Stimulated activated CD4-positive, alpha-beta T cell treated with anti-CD3 and anti-CD28 coated beads, Interleukin-4, amount 100 ng/mL, for 1 hour (primary cell): ENCODE measurements around the gene MAU2.
"Not testable (repeated sequence)": the region's sequence is repeated elsewhere in the genome, so short reads cannot be mapped to it uniquely, and the experiment has no call there.

ENCODE experiments used
- DNase-seq: peaks from one replicate; pipeline ENCODE4 v3.0.0-alpha.2; 2020

Gene MAU2

DNA sequence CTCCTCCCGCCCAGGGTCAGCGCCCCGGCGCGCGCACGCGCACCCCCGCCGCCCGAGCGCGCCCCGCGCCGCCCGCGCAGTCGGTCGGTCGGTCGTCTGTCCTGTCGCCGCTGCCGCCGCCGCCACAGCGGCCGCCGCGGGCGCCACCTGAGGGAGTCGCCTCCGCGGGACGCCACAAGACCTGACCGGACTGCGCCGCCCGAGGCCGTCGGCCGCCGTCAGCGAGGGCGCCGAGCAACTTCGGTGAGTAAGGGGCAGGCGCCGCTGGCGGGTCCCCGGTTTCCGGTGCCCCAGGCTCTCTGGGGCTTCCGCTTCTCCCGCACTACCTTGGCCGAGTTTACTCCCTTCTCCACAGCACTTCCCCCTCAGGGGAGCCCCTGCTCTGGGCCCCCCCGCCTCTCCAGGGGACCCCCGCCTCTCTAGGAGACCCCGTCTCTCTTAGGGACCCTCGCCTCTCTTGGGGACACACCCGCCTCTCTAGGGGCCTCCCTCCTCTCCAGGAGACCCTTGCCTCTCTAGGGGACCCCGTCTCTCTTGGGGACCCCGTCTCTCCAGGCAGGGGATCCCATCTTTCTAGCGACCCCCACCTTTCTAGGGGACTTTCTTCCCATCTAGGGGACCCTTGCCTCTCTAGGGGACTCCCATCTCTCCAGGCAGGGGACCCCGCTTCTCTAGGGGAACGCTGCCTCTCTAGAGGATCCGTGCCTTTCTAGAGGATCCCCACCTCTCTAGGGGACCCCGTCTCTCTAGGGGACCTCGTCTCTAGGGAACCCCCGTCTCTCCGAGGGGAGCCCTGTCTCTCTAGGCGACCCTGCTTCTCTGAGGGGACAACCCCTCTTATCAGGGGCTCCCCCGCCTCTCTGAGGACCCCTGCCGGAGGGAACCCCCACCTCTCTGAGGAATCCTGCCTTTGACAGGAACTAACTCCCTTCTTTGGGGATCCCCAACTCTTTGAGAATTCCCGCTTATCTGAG is 65.6 kb downstream of the MAU2 start:
- DNase-seq, result peak; percentile 53

DNA sequence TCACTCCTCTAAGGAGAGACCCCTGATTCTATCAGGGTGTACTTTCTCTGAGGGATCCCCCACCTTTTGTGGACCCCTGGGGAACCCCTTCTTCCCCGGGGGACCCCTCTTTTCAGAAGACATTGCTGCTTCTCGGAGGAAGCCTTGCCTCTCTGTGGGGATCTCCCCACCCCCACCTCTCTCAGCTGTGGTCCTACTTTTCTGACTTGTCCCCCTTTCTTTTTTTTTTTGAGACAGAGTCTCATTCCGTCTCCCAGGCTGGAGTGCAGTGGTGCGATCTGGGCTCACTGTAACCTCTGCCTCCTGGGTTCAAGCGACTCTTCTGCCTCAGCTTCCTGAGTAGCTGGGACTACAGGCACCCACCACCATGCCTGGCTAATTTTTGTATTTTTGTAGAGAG is 66.5 kb downstream of the MAU2 start:
- no peak for DNase-seq

DNA sequence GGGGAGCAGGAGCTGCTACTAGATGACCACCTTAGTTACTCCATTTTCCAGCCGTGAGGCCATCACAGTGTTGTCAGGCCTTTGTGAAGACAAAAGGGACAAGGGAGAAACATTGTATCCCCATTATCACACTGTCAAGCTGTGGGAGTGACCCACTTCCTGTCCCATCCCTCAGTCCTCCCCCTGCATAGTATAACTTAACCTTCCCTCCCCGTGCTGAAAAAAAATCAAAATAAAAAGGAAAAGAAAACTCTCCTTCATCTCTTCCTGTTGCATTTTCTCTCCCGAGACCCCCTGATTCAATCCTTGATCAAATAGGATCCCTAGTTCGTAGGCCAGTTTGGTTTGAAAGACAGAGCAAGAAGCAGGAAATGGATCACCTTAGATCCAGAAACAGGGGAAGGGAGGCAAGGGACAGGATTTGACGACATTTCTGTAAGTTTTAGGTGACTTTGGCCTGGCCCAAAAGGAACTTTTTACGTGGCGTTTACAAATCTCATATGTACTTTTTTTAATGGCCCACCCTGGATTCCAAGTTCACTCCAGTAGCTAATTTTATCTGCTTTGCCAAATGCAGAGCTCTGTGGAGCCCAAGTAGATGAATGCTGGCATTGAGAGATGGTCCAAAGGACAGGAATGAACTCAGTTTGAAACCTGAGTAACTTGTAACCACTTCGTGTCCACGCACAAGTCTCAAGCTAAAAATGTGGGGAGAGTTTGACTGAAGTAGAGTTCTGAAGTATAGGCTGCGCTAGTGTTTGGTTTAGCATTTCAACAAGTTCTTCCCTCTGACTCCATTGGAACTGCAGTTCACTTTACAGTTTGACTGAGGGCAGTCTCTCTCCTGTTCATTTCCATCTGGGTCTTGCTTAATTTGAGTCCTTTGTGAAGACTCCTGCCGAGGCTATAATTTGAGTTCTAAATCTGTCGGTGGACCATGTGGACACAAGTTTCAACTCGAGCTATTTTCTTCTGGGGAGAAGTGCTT is 68.2 kb downstream of the MAU2 start:
- DNase-seq, result no peak

DNA sequence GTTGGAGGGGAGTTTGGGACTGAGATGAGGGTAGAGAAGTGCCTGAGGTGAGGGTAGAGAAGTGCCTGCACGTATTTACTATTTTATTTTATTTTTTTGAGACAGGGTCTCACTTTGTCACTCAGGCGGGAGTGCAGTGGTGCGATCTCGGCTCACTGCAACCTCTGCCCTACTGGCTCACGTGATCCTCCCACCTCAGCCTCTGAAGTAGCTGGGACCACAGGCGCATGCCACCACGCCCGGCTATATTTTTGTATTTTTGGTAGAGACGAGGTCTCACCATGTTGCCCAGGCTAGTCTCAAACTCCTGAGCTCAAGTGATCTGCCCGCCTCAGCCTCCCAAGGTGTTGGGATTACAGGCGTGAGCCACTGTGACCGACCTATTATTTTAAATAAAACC is 69.1 kb downstream of the MAU2 start:
- DNase-seq, result not testable (repeated sequence)

DNA sequence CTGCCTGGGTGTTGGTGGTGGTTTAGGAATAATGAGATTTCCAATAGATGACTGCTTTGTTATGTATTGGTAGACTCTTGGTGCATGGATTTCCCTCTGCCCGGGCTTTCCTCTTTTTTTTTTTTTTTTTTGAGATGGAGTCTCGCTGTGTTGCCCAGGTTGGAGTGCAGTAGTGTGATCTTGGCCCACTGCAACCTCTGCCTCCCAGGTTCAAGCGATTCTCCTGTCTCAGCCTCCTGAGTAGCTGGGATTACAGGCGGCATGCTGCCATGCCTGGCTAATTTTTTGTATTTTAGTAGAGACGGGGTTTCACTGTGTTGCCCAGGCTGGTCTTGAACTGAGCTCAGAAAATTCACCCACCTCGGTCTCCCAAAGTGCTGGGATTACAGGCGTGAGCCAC is 73.7 kb downstream of the MAU2 start:
- DNase-seq, result not testable (repeated sequence)

DNA sequence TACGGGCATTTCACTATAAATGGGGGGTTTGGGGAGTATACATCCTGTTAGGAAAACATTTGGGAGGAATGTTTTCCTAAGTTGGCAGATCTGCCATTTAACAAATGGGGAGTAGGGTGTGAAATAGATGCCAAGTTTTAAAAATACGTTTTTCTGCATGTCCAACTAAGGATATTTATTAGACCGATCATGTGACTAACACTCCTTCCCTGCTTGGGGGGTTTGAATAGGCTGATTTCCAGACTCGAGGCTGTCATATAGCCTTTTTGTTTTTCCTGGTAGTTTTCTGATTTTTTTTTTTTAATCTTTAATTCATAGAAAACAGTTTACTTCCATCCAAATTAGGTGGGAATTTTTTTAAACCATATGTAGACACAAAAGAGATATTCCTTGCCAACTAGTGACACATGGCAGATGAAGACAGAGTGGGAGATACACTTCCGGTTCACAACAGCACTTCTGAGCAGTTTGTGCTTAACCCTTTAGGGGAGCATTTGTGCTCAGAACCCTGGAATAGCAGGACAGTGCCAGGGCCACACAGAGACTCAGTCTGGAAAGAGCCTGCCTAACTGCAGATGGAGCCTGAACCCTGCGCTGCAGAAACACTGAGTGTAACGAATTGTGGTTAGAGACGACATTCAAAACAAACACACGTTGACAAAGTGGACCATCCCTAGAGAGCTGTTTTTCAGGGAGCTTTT is 79.3 kb downstream of the MAU2 start:
- no peak for DNase-seq

DNA sequence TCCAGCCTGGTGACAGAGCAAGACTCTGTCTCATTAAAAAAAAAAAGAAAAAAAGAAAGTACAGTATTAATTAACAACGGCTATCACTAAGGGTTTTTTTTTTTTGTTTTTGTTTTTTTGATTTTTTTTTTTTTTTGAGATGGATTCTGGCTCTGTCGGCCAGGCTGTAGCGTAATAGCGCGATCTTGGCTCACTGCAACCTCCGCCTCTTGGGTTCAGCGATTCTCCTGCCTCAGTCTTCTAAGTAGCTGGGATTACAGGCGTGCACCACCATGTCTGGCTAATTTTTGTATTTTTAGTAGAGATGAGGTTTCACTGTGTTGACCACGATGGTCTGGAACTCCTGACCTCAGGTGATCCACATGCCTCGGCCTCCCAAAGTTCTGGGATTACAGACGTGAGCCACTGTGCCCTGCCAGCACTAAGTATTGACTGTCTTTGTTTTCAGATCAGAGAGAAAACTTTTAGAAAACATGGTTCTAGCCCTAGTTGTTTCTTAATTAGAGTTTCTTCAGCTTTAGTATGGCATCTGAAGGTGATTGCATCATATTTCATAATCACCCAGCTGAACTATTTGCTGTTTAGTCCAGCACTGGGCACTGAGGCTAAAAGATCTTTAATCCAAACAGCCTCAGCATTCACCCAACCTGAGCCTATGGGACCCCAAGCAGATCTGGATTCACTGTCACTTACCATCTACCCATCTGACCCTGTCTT is 82.2 kb downstream of the MAU2 start:
- no peak for DNase-seq

DNA sequence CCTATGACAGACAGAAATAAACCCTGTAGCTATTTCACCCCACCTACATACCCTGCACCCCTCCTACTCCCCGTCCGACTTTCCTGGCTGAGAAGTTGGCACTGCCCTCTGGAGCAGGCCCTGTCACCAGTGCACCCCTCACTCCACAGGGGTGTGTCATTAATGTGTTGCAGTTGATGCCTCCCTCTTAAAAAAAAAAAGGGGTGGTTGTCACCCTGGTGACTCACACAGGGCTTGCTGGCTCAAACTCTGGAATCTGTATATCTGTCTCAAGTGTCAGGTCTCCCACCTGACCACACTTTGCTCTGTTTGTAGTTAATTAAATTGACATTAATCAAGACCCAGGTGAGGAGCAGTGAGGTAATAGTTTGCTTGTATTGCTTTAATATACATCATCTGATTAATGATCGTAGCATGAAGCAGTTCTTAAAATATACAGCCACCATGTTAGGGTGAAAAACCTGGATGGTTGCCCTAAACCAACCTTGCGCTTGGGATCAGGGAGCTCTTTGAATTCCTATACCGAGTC is 82.8 kb downstream of the MAU2 start:
- no peak for DNase-seq

DNA sequence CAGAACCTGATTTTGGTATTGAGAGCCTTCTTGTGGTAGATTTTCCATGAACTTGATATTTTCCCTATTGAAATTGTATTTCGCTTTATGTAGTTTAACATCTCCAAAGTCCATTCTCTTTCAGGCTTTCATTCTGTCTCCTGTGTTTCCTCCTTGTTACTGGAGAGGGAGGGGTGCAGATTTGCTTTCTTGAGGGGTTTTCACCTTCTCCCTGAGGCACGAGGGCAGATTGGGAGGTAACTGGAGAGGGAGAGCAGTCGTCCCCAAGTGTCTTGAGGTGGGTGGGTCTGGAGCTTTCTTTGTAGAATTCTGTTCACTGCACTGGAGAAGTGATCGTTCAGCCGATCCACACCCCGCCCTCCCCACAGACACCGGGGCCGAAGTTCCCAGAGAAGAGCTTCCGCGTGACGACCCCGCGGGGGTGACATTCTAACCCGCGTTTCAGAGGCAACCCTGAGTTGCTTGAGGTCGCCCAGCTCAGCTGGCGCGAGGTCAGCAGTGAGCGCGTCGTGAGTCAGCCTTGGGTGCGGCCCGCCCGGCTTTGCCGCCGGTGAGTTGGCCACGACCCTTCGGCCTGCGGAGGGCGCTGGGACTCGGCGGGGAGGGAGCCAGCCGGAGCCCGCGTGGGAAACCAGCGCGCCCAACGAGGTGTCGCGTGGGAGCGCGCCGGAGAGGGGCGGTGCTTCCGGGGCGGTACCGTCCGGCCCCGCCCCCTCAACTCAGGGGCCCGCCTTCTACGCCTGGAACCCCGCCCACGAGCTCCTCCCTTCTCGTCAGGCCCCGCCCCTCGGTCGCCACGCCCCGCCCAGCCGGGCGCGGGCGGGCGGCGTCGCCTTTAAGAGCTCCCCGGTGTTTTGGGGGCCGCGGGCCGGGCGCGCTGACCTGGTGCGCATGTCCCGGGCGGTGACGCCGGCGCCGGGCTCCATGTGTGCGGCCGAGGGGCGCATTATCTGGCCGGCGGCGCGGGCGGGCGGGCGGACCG is 84.5 kb downstream of the MAU2 start, which contains the start of gene GATAD2A:
Gene GATAD2A, plus strand, starts transcription at position 797 of the 982 bp plus-strand sequence. CDS start 59,671 bp downstream, outside the sequence.
- peak; percentile 90 for DNase-seq

DNA sequence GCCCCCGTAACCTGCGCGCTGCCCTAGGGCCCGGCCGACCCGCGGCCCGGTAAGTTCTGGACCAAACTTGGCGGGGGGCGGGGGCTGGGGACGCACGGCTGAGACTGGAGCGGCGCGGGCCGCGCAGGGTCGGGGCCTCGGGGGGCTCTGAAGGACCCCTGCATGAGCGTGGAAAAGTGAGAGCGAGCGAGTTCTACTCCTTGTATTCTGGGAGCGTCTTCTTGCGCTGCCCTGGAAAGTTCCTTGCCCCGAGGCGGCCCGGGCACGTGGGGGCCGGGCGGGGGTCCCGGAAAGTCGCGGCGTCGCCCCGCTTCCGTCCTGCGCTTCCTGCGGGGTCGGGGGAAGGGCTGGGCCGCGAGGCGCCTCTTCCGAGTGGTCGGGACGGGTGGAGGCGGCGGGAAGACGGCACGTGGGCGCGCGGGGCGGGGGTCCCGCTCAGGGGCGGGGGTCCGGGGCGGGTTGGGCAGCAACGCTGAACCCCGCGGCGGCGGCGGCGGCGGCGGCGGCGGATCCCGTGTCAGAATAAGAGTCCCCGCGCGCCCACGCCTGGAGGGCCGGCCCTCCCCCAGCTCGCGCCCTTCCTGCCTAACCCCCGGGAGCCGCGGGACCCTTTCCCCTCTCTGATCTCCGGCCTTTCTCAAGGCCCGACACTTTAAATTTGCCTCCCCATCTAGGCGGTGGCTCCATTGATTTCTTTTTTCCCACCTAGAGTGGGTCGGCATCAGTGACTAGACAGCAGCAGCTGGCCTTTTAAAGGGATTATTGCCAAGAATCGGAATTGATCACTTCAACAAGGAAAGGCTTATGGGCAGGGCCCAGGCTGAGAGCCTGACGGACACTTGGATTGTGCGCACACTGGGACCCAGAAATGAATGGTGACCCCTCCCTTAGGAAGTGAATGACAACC is 85.6 kb downstream of the MAU2 start:
- DNase-seq, result peak; percentile 66

DNA sequence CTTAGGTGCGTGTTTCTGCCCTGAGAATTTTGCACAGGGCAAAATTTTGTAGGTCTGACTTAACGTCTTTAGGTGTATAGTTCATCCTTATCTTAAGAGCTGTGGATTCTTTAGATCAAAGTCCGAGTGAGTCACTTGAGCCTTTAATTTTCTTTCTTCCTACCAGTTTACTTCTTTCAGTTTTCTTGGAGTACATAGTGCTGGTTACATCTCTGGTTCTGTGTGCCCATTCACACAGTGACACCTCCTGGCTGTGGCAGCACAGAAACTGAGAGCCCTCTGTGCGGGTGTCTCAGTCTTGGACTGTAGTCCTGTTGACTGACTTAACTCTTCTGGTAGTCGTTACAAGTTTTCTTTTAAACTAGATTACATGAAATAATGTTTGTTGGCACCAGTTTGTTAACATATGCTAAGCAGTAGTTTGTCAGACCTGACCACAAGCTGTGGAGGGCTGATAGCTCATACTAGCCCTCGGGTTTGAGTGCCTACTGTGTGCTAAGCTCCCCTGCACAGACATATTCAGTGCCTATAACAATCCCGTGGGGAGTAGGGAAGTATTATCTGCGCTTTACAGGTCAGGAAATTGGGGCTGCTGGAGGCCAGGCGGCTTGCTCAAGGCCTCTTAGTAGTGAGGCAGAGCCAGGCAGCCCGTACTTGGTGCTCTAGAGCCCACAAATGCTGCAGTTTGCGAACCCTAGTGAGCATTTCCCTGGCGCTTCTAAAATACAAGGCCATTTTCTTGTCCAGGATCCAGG is 86.4 kb downstream of the MAU2 start:
- peak; percentile 54 for DNase-seq

DNA sequence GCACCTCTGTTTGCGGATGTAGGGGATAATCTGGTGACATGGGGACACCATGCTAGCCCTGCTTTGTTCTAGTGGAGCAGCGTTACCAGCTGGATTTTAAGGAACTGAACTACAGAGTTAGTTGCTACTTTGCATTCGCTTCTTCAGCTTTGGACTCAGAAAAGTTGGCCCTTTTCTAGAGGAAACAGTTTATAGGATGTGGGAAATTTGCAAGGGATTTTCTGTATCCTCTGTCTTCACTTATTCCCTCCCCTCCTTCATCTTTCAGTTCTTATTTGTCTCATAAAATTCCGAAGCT is 87.0 kb downstream of the MAU2 start:
- DNase-seq, result no peak
